ENCODE data around the gene NFE2L2. TPM values are rescaled to one million over a fixed set of nuclear protein-coding genes. Genes with fewer than 3 reads are reported as not detected.

Gene NFE2L2
- polyA plus RNA-seq, 1 of the 3 experiments (the other 2 are of a cell fraction): 40.9 TPM

DNA sequence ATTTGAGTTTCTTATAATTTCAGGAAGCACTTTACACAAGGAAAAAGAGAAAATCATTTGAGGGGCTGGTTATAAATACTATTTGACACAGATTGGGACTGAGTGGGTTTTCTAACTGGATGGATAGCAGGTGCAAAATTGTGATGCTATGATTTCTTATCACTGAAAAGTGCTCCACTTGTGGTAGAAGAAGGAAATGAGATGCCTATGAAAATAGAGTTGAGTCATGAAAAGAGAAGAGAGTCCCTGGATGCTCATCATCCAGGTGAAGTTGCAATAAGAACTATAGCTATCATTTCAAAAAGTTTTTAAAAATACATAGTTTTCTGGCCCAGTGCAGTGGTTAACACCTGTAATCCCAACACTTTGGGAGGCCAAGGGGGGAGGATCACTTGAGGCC, 39.4 kb upstream of the NFE2L2 start:
- no peak overlapping the region for H3K27ac ChIP-seq (ENCODE audit: low read depth in 2 of 2, low read length in 1 of 2)
- H4K20me1 ChIP-seq (ENCODE audit: insufficient read depth): no peaks in the 10 kb centered on the region
- H3K36me3 ChIP-seq (replicated peaks in 1 of 2; ENCODE audit: control insufficient read depth in 1 of 2, insufficient read depth in 2 of 2, low read length in 1 of 2): no peaks in the 10 kb centered on the region
- no peaks in the 10 kb centered on the region for H3K9me3 ChIP-seq
- DNase-seq: no peak
- no peaks in the 10 kb centered on the region for H3F3A ChIP-seq (replicated peaks; ENCODE audit: insufficient read depth)
- no peak overlapping the region for H3K4me2 ChIP-seq
- no peak overlapping the region for H2AFZ ChIP-seq (ENCODE audit: low read depth)
- ChIA-PET CTCF (interaction anchor here (0.6 to 3.1 kb wide), 2 partner anchors 41 to 273 kb away, joined by 3 to 13 read pairs; no protein-coding TSS in a partner anchor), POLR2A (no interaction called here)
- no peak for TF ChIP-seq FOSL2 (IDR thresholded peaks at IDR 0.05; ENCODE audit: borderline replicate concordance, low read depth)
- TF ChIP-seq FOXJ3 (CRISPR knock-in tag; IDR thresholded peaks at IDR 0.05): no peak
- TF ChIP-seq EP300 (IDR thresholded peaks at IDR 0.05; ENCODE audit: borderline replicate concordance in 1 of 2, low read depth in 1 of 2, low read length in 1 of 2): no peak
- no peak for TF ChIP-seq MAX (IDR thresholded peaks at IDR 0.05; ENCODE audit: low read depth)
- TF ChIP-seq RAD21 (IDR thresholded peaks at IDR 0.05; ENCODE audit: low read length): no peak
- TF ChIP-seq MXI1 (IDR thresholded peaks at IDR 0.05; ENCODE audit: low read depth, low read length): no peak
- TF ChIP-seq POLR2AphosphoS5 (IDR thresholded peaks at IDR 0.05; ENCODE audit: low read depth, low read length): no peak
- TF ChIP-seq YY1 (IDR thresholded peaks at IDR 0.05; ENCODE audit: low read depth): no peak
- TF ChIP-seq, protein P1, sequence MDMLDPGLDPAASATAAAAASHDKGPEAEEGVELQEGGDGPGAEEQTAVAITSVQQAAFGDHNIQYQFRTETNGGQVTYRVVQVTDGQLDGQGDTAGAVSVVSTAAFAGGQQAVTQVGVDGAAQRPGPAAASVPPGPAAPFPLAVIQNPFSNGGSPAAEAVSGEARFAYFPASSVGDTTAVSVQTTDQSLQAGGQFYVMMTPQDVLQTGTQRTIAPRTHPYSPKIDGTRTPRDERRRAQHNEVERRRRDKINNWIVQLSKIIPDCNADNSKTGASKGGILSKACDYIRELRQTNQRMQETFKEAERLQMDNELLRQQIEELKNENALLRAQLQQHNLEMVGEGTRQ (IDR thresholded peaks at IDR 0.05; ENCODE audit: borderline replicate concordance, low read depth, low read length): no peak
- no peak for TF ChIP-seq GATA2 (CRISPR knock-in tag; IDR thresholded peaks at IDR 0.05)
- H3K9me2 ChIP-seq: no peaks in the 10 kb centered on the region
- H3K4me3 ChIP-seq (ENCODE audit: low read depth in 2 of 2, low read length in 1 of 2): no peak overlapping the region
- no peaks in the 10 kb centered on the region for H3K4me1 ChIP-seq (ENCODE audit: control insufficient read depth in 1 of 2, insufficient read depth in 2 of 2, low read depth in 1 of 2, low read length in 1 of 2)
- no peaks in the 10 kb centered on the region for H3K27me3 ChIP-seq (ENCODE audit: insufficient read depth)
- no peaks in the 10 kb centered on the region for H3K79me2 ChIP-seq (ENCODE audit: insufficient read depth)
- no peak overlapping the region for H3K9ac ChIP-seq

DNA sequence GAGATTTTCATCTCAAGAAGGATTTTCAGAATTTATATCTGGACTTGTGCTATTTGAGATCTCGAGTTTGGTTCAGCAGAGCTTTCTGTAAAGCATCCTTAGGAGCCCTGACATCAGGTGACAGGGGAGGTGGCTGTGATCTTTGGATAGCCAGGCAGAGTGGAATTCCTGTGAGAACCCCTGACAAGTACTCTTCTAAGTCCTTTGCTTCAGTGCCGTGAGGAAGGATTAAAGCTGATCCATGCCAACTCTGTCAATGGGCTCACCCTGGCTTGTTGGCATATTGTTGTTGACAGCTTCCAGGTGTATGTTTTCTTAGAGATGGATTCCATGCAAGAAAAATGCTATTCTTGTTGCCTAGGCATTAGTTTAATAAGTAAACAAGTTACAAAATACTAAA, 38.0 kb upstream of the NFE2L2 start:
- H3K4me2 ChIP-seq: no peak overlapping the region
- H3K9ac ChIP-seq: no peak overlapping the region
- H3K9me3 ChIP-seq: no peaks in the 10 kb centered on the region
- no peak overlapping the region for H3K27ac ChIP-seq (ENCODE audit: low read depth in 2 of 2, low read length in 1 of 2)
- no peaks in the 10 kb centered on the region for H3K4me1 ChIP-seq (ENCODE audit: control insufficient read depth in 1 of 2, insufficient read depth in 2 of 2, low read depth in 1 of 2, low read length in 1 of 2)
- ChIA-PET POLR2A (no interaction called here), CTCF (interaction anchor here (1.4 kb wide), 1 partner anchor 40 kb away, joined by 5 read pairs; no protein-coding TSS in a partner anchor)
- H4K20me1 ChIP-seq (ENCODE audit: insufficient read depth): no peaks in the 10 kb centered on the region
- H3F3A ChIP-seq (replicated peaks; ENCODE audit: insufficient read depth): no peaks in the 10 kb centered on the region
- H3K27me3 ChIP-seq (ENCODE audit: insufficient read depth): no peaks in the 10 kb centered on the region
- H3K4me3 ChIP-seq (ENCODE audit: low read depth in 2 of 2, low read length in 1 of 2): no peak overlapping the region
- H3K9me2 ChIP-seq: no peaks in the 10 kb centered on the region
- no peak for DNase-seq
- H3K36me3 ChIP-seq (replicated peaks in 1 of 2; ENCODE audit: control insufficient read depth in 1 of 2, insufficient read depth in 2 of 2, low read length in 1 of 2): no peaks in the 10 kb centered on the region
- no peak overlapping the region for H2AFZ ChIP-seq (ENCODE audit: low read depth)
- WGBS (ENCODE audit: low lambda C conversion rate): 42% methylated on average over 2 of the region's 2 CpGs
- H3K79me2 ChIP-seq (ENCODE audit: insufficient read depth): no peaks in the 10 kb centered on the region
- TF ChIP-seq GABPA (IDR thresholded peaks at IDR 0.05; ENCODE audit: low read depth) (no peak), NRF1 (IDR thresholded peaks at IDR 0.05; ENCODE audit: low read depth, low read length) (no peak), GATA2 (CRISPR knock-in tag; IDR thresholded peaks at IDR 0.05) (no peak), FOXM1 (IDR thresholded peaks at IDR 0.05; ENCODE audit: low read depth) (no peak), EP300 (IDR thresholded peaks at IDR 0.05; ENCODE audit: borderline replicate concordance in 1 of 2, low read depth in 1 of 2, low read length in 1 of 2) (no peak), ELF1 (IDR thresholded peaks at IDR 0.05) (no peak), SIN3A (IDR thresholded peaks at IDR 0.05; ENCODE audit: borderline replicate concordance, low read depth, low read length) (no peak), EZH2phosphoT487 (IDR thresholded peaks at IDR 0.05; ENCODE audit: borderline replicate concordance, low read depth) (no peak), IRF3 (IDR thresholded peaks at IDR 0.05; ENCODE audit: low read depth, low read length) (no peak)
- TF ChIP-seq, protein P2, sequence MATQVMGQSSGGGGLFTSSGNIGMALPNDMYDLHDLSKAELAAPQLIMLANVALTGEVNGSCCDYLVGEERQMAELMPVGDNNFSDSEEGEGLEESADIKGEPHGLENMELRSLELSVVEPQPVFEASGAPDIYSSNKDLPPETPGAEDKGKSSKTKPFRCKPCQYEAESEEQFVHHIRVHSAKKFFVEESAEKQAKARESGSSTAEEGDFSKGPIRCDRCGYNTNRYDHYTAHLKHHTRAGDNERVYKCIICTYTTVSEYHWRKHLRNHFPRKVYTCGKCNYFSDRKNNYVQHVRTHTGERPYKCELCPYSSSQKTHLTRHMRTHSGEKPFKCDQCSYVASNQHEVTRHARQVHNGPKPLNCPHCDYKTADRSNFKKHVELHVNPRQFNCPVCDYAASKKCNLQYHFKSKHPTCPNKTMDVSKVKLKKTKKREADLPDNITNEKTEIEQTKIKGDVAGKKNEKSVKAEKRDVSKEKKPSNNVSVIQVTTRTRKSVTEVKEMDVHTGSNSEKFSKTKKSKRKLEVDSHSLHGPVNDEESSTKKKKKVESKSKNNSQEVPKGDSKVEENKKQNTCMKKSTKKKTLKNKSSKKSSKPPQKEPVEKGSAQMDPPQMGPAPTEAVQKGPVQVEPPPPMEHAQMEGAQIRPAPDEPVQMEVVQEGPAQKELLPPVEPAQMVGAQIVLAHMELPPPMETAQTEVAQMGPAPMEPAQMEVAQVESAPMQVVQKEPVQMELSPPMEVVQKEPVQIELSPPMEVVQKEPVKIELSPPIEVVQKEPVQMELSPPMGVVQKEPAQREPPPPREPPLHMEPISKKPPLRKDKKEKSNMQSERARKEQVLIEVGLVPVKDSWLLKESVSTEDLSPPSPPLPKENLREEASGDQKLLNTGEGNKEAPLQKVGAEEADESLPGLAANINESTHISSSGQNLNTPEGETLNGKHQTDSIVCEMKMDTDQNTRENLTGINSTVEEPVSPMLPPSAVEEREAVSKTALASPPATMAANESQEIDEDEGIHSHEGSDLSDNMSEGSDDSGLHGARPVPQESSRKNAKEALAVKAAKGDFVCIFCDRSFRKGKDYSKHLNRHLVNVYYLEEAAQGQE (IDR thresholded peaks at IDR 0.05; ENCODE audit: low read depth, low read length): no peak
- TF ChIP-seq, protein P3, sequence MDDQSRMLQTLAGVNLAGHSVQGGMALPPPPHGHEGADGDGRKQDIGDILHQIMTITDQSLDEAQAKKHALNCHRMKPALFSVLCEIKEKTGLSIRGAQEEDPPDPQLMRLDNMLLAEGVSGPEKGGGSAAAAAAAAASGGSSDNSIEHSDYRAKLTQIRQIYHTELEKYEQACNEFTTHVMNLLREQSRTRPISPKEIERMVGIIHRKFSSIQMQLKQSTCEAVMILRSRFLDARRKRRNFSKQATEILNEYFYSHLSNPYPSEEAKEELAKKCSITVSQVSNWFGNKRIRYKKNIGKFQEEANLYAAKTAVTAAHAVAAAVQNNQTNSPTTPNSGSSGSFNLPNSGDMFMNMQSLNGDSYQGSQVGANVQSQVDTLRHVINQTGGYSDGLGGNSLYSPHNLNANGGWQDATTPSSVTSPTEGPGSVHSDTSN (IDR thresholded peaks at IDR 0.05): no peak
- TF ChIP-seq, protein P4, sequence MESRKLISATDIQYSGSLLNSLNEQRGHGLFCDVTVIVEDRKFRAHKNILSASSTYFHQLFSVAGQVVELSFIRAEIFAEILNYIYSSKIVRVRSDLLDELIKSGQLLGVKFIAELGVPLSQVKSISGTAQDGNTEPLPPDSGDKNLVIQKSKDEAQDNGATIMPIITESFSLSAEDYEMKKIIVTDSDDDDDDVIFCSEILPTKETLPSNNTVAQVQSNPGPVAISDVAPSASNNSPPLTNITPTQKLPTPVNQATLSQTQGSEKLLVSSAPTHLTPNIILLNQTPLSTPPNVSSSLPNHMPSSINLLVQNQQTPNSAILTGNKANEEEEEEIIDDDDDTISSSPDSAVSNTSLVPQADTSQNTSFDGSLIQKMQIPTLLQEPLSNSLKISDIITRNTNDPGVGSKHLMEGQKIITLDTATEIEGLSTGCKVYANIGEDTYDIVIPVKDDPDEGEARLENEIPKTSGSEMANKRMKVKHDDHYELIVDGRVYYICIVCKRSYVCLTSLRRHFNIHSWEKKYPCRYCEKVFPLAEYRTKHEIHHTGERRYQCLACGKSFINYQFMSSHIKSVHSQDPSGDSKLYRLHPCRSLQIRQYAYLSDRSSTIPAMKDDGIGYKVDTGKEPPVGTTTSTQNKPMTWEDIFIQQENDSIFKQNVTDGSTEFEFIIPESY (IDR thresholded peaks at IDR 0.05; ENCODE audit: borderline replicate concordance, low read depth): no peak
